ENCODE data around the gene TRIM28.

DNA sequence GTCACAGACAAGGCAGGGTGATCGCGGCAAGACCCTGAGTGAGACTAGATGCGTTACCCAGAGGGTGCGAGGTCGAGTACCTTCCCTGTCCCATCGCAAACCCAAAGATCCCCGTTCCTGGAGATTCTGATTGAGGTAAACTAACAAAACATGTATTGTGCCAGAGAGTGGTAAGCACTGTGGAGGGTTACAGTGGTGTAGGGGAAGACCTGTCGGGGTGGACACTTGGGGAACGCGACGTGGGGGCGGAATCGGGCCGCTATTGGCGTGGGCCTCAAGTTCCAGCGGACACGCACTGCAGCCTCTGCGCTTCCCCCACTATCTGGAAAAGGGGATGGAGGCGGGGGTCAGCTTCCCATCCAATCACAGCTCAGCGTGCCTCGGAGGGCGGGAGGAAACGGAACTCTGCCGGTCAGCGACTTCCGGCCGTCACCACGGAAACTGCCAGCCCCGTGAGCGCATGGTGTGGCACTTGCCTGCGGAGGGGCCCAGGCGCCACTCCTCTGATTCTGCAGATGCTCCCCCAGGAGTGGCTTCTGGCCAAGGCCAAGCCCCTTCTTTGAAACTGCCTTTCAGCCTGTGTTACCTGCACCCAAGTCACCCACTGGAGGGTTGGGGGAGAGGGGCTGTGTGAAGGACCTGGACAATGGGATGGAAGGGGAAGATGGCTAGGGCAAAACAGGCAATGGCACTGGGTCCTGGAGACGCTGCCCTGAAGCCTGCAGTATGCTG, 15.6 kb downstream of the TRIM28 start:
- TF ChIP-seq, protein P1, sequence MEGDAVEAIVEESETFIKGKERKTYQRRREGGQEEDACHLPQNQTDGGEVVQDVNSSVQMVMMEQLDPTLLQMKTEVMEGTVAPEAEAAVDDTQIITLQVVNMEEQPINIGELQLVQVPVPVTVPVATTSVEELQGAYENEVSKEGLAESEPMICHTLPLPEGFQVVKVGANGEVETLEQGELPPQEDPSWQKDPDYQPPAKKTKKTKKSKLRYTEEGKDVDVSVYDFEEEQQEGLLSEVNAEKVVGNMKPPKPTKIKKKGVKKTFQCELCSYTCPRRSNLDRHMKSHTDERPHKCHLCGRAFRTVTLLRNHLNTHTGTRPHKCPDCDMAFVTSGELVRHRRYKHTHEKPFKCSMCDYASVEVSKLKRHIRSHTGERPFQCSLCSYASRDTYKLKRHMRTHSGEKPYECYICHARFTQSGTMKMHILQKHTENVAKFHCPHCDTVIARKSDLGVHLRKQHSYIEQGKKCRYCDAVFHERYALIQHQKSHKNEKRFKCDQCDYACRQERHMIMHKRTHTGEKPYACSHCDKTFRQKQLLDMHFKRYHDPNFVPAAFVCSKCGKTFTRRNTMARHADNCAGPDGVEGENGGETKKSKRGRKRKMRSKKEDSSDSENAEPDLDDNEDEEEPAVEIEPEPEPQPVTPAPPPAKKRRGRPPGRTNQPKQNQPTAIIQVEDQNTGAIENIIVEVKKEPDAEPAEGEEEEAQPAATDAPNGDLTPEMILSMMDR (conservative IDR thresholded peaks at IDR 0.05 in 1 of 2, IDR thresholded peaks at IDR 0.05 in 1 of 2; ENCODE audit: low read depth in 1 of 2, low read length in 2 of 2), result no peak
- TF ChIP-seq EZH2 (IDR thresholded peaks at IDR 0.05; ENCODE audit: low read length, missing control alignments), result no peak
